T-helper 22 cell (primary cell): ENCODE measurements around the gene CHRM1.

Experiments
- DNase-seq: peaks from one replicate; pipeline ENCODE4 v3.0.0-alpha.2; 2020; ENCODE audit warnings: low read depth

CHRM1 gene

GRCh38 chr11:62905296-62905695 is 15.9 kb downstream of the CHRM1 start:
- no peak for DNase-seq

- no peak for DNase-seq
Observed at GRCh38 chr11:62902932-62903331, 18.2 kb downstream of the CHRM1 start.

GRCh38 chr11:62898027-62898426 is 23.1 kb downstream of the CHRM1 start:
- DNase-seq, result no peak

GRCh38 chr11:62897311-62897710 is 23.9 kb downstream of the CHRM1 start:
- DNase-seq, result no peak

GRCh38 chr11:62896049-62896448 is 25.1 kb downstream of the CHRM1 start:
- no peak for DNase-seq

- DNase-seq, result no peak
Observed at GRCh38 chr11:62895501-62895900, 25.7 kb downstream of the CHRM1 start.

- DNase-seq, result no peak
Observed at GRCh38 chr11:62892077-62892922, 28.9 kb downstream of the CHRM1 start.

GRCh38 chr11:62889484-62890437 is 31.4 kb downstream of the CHRM1 start:
- DNase-seq, result no peak

- DNase-seq, result no peak
Observed at GRCh38 chr11:62889126-62889483, 32.1 kb downstream of the CHRM1 start.

GRCh38 chr11:62888406-62888805 is 32.8 kb downstream of the CHRM1 start:
- DNase-seq, result no peak

GRCh38 chr11:62885137-62885750 is 35.9 kb downstream of the CHRM1 start:
- no peak for DNase-seq

- no peak for DNase-seq
Observed at GRCh38 chr11:62883673-62884072, 37.5 kb downstream of the CHRM1 start.

- DNase-seq, result no peak
Observed at GRCh38 chr11:62882788-62883501, 38.2 kb downstream of the CHRM1 start.

- no peak for DNase-seq
Observed at GRCh38 chr11:62882431-62882749, 38.8 kb downstream of the CHRM1 start.

- DNase-seq, result peak; percentile 94
Observed at GRCh38 chr11:62881579-62882430, 39.4 kb downstream of the CHRM1 start.

- peak; percentile 76 for DNase-seq
Observed at GRCh38 chr11:62880803-62881578, 40.2 kb downstream of the CHRM1 start, which contains the start of gene SLC3A2. Gene SLC3A2, plus strand, starts transcription at chr11:62880896. Its CDS starts 128 bp downstream, at chr11:62881024.

- no peak for DNase-seq
Observed at GRCh38 chr11:62880231-62880802, 40.8 kb downstream of the CHRM1 start.

- DNase-seq, result no peak
Observed at GRCh38 chr11:62879235-62879978, 41.8 kb downstream of the CHRM1 start.

GRCh38 chr11:62876712-62877111 is 44.5 kb downstream of the CHRM1 start:
- DNase-seq, result no peak
